ENCODE measurements around the gene PARN.
"Not testable (repeated sequence)": the region's sequence is repeated elsewhere in the genome, so short reads cannot be mapped to it uniquely, and the experiment has no call there.

The PARN gene

DNA sequence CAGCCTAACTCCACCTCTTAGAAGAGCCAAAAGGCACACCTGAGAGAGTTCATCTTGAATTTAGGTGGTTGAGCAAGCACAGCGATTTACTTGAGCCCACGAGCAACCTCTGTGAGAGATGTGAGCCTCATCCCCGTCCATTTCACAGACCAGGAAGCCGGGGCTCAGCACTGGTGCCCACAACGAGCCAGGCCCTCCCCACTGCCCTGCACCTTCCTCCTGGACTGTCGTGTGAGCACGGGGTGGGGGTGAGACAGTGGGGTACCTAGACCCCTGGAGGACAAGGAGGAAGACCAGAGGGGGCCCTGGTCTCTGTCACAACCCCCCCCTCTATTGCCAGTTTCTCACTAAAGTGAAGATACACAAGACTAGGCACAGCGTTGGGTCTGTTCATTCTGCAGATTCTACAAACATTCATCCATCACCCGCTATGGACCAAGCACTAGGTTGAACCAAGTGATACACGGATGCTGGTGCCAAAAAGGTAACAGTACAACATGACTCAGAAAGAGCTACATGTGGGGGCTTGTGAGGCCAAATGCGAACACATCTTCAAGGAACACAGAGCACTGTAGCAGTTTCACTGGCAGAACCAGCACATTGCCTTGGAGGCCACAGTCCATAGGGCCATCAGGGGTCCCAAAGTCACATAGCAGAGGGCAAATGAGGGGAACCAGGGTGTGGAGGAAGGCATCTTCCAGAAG is 231.9 kb downstream of the PARN start:
- DNase-seq: no peak

DNA sequence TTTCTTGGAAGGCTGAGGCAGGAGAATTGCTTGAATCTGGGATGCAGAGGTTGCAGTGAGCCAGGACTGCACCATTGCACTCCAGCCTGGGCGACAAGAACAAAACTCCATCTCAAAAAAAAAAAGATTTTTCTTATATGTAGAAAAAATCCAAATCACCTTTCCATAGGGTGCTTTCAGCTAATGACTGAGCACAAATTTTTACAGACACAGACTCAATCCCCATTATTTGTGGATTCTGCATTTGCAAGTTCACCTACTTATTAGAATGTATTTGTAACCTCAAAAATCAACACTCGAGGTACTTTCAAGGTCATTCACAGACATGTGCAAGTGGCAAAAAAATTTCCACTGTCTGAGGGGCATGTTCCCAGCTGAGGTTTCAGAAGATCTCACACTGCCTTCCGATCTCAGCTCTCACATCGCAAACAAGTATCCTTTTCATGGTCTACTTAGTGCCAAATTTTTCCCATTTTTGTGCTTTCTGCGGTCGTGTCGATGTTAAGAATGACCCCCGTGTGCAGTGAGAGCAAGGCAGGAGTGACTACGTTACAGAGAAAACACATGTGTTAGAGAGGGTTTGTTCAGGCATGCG is 234.3 kb downstream of the PARN start:
- DNase-seq: not testable (repeated sequence)

GRCh38 chr16:14394834-14395233 is 235.2 kb downstream of the PARN start:
- DNase-seq: no peak

GRCh38 chr16:14392960-14393359 is 237.1 kb downstream of the PARN start:
- DNase-seq: no peak

DNA sequence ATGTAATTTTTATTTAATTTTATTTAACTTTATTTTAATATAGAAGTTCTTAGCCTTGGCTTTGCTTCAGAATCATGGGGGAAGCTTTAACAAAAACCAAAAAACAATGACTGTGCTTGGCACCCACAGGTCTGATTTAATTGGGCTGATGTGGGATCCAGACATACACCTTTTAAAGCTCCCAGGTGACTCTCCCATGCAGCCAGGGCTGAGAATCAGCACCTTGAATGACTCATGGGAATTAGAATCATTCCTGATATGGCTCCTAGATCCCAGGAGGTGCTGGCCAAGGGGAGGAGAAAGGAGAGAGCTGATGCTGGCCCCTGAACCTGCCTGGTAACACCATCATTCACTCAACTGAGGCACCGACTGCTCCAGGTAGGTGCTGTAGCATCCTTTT is 240.7 kb downstream of the PARN start:
- no peak for DNase-seq

DNA sequence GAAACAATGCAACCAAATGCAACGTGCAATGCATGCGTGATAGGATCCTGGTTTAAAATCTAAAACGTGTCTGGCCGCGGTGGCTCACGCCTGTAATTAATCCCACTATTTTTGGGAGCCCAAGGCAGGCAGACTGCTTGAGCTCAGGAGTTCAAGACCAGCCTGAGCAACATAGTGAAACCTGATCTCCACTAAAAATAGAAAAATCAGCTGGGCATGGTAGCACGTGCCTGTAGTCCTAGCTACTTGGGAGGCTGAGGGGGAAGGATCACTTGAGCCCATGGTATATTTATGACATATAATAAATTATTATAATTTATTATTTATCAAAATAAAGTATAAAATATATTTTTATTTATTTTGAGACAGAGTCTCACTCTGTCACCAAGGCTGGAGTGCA is 241.8 kb downstream of the PARN start:
- DNase-seq: no peak

DNA sequence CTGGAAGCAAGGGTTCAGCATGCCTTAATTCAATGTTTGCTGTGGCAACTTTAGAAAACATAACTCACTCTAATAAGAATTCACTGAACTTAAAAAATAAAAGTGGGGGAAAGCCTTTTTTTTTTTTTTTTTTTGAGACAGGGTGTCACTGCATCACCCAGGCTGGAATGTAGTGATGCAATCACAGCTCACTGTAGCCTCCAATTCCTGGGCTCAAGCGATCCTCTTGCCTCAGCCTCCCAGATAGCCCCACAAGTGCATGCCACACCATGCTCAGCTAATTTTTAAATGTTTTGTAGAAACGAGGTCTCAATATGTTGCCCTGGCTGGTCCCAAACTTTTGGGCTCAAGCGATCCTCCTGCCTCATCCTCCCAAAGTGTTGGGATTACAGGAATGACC is 243.9 kb downstream of the PARN start:
- DNase-seq: no peak
